Adipose tissue (tissue), 3 donors: ENCODE results near the gene NDUFS2. TPM values are rescaled to one million over a fixed set of nuclear protein-coding genes. Genes with fewer than 3 reads are reported as not detected.

Experiments used
- H3K27ac ChIP-seq: one replicate; pipeline ENCODE4 v1.5.1; 2013; ENCODE audit warnings: low read depth, low read length
- WGBS, 3 donors: extraction: QIAGEN DNeasy Blood & Tissue Kit; methylation state at CpG; one replicate each; pipeline ENCODE4 v1.1.7; 2013; 5-methylcytosine and 5-hydroxymethylcytosine counted together
- polyA plus RNA-seq, 3 donors: library from polyadenylated mRNA; stranded (reverse); fragments of 200-250 nt; gene quantifications; one replicate each; pipeline ENCODE4 v1.2.3, GENCODE V29; 2013
- donor health status: healthy with polysubstance abuse.
- donor health status: Bipolar disorder and iron deficiency.
- donor health status: healthy.

Gene NDUFS2
- polyA plus RNA-seq, 3 donors, result 68.4 to 163 (median 86.3) TPM

DNA sequence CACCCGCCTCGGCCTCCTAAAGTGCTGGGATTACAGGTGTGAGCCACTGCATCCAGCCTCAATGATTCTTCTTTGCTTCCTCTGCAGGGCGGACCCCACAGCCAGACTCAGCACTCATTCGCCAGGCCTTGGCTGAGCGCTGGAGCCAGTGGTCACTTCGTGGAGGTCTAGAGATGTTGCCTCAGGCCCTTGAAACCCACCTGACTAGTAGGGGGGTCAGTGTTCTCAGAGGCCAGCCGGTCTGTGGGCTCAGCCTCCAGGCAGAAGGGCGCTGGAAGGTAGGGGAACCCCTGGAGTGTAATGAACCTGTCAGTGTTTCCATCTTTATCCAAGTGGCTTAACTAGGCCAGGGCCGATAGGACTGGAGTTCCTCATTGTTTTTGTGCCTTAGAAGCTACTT, 33.3 kb upstream of the NDUFS2 start:
- H3K27ac ChIP-seq, result no peak overlapping the region
- WGBS, 3 donors, result 93 to 97% (median 94%) methylated on average over 9 of the region's 9 CpGs

DNA sequence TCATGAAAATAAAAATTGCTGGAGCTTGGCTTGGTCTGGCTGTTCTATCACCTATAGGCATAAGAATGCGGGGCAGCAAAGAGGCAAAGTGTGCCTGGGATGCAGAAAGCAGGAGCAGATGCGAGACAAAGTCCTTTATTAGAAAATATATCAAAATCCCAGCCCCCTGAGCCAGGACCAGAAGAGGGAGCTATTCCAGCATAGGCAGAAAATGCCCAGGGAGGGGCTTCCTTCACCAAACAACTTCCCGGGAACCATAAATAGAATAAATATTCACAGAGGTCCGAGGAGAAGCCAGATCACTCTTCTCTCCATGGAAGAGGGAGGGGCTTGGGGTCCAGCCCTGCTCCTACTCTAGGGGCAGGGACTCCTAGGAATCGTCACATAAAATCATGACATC, 31.0 kb upstream of the NDUFS2 start:
- WGBS, 3 donors, result 60 to 73% (median 64%) methylated on average over 5 of the region's 5 CpGs
- no peak overlapping the region for H3K27ac ChIP-seq

GRCh38 chr1:161171696-161172095, 30.5 kb upstream of the NDUFS2 start:
- 82 to 83% (median 83%) methylated on average over 12 of the region's 12 CpGs for WGBS, 3 donors
- H3K27ac ChIP-seq, result no peak overlapping the region

- H3K27ac ChIP-seq, result no peak overlapping the region
- WGBS, 3 donors, result 54 to 87% (median 82%) methylated on average over 1 of the region's 1 CpG
These were observed 29.8 kb upstream of the NDUFS2 start for GRCh38 chr1:161172349-161172748.

DNA sequence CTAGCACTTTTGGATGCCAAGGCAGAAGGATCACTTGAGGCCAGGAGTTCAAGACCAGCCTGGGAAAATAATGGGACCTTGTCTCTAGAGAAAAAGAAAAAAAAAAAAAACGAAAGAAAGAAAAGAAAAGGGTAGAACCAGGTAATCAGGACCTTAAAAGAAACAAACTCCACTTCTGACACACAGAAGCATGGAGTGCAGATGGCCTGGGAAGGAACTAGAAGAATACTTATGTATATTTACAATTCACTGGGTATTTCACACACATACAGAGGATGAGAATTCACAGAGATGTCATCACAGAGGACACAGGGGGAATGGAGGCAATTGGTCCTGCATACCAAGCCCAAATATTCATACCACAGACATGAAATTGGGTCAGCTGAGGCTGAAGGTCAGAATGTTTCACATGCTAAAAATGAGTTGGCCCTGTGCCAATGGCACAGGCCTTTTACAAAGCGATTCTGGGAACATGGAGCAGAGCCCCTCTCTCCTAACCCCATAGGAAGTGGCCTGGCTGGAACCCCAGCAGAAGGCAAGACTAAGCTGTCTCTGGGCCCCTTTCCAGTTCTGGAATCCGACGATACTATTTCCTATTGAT, 29.3 kb upstream of the NDUFS2 start:
- 21 to 51% (median 38%) methylated on average over 4 of the region's 4 CpGs for WGBS, 3 donors
- no peak overlapping the region for H3K27ac ChIP-seq

DNA sequence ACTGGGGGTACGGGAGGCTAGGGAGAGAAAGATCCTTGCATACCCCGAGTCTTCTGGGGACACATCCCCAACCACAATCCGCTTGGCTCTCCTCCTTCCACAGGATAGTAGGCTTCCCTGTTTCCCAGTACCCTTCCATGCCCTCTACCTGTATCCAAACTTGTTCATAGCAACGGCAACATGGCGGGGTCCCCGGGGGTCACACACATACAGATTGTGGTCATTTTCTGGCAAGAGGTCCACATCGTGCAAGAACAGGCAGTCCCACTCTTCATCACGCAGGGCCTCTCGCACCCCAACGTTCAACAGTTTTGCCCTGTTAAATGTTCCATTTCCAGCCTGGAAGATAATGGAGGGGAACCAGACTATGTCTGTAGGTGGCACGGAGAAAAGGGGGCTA, 28.5 kb upstream of the NDUFS2 start:
- WGBS, 3 donors, result 92 to 95% (median 93%) methylated on average over 11 of the region's 11 CpGs
- H3K27ac ChIP-seq, result no peak overlapping the region

DNA sequence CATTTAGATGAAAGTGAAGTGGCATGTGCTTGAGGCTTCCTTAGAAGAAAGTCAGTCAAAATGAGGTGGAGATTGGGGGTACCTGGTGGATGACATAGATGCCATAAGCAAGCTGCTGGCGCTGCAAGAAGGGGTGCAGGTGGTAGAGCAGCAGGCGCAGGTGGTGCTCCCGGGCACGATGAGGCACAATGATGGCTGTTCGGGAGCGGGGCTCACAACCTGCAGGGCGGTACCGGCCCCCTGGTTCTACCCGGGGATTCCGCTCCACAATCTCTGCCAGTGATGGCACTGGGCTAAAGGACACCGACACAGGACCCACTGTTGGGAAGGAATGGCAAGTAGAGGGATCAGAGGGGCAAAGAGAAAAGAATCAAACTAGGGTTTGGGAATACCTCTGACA, 27.3 kb upstream of the NDUFS2 start:
- WGBS, 3 donors, result 93 to 96% (median 96%) methylated on average over 11 of the region's 11 CpGs
- H3K27ac ChIP-seq, result no peak overlapping the region

DNA sequence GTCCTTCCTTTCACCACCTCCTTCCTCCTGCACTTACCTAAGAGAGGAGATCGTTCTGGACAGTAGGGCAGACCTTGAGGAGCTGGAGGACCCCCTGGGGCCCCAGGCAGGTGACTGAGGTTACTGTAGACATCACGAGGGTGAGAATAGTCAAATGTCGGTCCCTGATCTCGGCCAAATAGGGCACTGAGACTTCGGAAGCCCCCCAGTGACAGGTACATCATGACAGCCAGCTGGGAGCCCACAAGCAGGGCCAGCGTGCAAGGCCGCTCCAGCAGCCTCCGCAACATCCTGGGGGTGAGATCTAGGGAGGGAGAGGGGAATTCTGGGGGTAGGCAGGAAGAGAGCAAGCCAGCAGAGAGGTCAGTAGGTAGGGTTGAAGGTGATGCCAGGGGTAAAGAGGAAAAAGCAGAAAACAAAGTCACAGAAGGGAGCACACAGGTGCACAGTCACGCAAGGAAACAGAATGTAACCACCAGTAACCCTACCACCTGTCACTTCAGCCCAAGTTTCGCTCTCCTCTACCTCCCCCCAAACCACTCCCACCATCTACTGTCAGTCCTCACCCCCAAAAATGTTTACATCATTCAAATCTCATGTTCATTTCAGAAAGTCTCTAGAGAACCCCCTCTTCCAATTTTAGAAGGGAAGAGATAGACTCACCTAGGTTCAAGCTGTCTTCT, 26.3 kb upstream of the NDUFS2 start:
- H3K27ac ChIP-seq, result no peak overlapping the region
- 80 to 91% (median 89%) methylated on average over 10 of the region's 10 CpGs for WGBS, 3 donors

DNA sequence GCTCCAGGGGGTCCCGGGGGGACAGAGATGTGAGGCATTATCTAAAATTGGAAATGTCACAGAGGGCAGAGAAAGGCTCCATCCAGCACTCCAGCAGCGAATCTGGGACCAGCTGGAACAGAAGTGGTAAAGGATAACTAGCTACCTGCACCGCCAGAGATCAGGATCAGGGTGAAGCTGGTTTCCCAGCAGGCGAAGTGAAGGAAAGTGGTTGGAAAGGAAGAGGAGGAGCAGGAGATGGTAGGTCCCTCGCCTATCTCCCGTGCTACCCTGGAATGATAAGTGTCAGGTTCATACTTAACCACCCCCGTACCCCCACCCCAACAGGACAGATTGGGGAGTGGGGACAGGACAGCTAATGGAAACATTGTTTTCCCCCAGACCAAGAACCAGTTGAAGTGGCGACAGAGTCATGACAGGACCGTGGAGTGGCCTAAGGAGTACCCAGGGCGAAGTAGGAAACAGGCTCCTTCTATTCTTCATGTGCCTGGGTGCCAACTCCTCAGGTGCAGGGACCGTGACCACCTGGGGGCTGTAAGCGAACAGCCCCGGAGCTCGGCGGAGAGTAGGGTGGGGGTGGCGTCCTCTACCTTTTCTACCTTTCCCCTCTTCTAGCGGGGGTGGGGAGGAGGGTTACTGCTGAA, 25.6 kb upstream of the NDUFS2 start:
- no peak overlapping the region for H3K27ac ChIP-seq
- WGBS, 3 donors, result 10 to 18% (median 18%) methylated on average over 16 to 17 of the region's 17 CpGs

DNA sequence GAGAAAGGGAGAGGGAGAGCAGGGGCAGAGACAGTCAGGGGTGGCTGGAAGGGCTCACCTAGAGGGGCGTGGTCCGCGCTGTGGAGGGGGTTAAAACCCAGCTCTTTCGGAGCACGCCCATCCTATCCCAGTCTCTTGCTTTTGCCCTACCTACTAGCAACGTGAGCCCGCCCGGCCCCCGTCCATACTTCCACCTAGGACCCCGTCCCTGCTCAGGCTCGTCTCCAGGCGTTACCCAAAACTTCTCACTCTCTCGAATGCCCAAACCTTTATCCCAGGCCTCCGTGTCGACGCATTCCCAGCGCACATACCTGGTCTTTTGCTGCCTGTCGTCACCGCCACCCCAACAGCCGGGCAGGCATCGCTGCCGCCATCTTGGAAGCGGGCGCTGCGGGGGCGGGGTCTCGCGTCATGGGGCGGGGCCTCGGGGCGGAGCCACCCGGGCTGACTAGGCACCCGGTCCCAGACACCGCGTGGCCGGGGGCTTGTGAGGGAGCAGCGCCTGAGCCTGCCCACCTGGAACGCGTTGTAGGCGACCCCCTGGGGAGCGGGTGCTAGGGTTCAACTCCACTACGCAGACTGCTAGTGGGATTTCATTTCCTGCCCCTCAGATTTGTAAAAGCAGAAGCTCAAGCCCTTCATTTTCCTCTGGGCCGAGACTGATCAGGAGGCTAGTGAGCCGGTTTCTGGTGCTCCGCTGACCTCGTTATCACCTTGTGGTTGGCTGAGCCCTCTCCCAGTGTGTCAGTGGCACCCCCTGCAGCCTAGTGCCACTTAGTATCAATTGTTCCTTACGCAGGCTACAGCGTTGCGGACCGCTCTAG, 24.8 kb upstream of the NDUFS2 start, which contains the start of gene B4GALT3:
Gene B4GALT3, minus strand, starts transcription at position 396 of the 824 bp plus-strand sequence. CDS start 1,447 bp downstream, outside the sequence.
- H3K27ac ChIP-seq, result peak within 1 kb of the TSS; percentile 93
- 2 to 5% (median 5%) methylated on average over 50 of the region's 50 CpGs for WGBS, 3 donors

DNA sequence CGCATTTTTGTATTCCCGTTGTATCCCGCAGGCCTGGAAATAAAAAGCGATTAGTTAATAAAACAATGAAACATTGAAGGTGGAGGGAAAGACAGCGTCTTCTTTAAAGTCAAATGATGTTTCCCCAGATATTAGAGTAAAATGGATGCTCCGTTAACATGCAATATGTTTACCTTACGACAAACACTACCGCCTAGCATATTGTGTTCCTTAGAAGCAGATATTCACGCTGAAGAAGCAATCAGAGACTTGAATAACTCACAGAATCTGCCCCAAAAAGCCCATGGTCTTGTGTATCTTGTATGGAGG, 24.3 kb upstream of the NDUFS2 start:
- H3K27ac ChIP-seq, result no peak overlapping the region
- WGBS, 3 donors, result 35 to 72% (median 71%) methylated on average over 9 of the region's 9 CpGs

GRCh38 chr1:161179698-161180097, 22.5 kb upstream of the NDUFS2 start:
- WGBS, 3 donors, result 93 to 97% (median 96%) methylated on average over 3 of the region's 3 CpGs
- no peak overlapping the region for H3K27ac ChIP-seq

DNA sequence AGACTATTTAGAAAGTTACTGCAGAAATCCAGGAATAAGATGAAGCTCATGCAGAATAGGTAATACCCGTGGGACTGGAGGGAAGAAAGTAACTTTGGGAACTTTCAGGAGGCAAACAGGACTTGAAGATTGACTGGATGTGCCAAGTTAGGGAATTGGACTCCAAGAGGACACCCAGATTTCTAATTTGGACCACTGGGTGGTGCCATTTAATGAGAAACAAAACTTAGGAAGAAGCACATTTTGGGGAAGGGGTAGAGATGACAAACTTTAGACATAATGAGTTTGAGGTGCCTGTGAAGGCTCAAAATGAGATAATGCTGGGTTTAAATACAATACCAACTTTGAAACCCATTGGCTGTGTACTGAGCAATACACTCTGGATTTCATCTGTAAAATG, 21.5 kb upstream of the NDUFS2 start:
- 54 to 72% (median 56%) methylated on average over 1 of the region's 1 CpG for WGBS, 3 donors
- no peak overlapping the region for H3K27ac ChIP-seq

GRCh38 chr1:161182214-161182613, 20.0 kb upstream of the NDUFS2 start:
- WGBS, 3 donors, result 79 to 89% (median 84%) methylated on average over 1 of the region's 1 CpG

DNA sequence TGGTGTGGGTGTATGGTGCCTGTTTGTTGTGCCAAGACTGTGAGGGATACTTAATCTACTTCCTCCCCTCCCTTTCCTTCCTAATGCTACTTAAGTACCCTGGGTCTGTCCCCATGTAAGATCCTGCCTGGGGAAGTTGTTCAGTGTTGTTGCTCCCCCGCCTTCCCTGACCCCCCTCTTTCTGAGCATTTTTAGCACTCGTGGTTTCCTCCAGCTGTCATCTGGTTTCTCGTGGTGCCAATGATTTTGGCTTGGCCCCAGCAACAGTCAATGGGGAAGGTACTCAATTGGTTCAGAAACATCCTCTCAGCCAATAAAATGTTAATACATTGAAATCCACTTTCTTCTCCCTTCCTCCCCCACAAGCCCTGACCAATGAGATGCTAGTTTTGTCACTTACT, 16.9 kb upstream of the NDUFS2 start:
- WGBS, 3 donors, result 7 to 22% (median 14%) methylated on average over 3 of the region's 3 CpGs

More at GRCh38 chr1:161182214-161182613, 20.0 kb upstream of the NDUFS2 start:
- H3K27ac ChIP-seq, result no peak overlapping the region

DNA sequence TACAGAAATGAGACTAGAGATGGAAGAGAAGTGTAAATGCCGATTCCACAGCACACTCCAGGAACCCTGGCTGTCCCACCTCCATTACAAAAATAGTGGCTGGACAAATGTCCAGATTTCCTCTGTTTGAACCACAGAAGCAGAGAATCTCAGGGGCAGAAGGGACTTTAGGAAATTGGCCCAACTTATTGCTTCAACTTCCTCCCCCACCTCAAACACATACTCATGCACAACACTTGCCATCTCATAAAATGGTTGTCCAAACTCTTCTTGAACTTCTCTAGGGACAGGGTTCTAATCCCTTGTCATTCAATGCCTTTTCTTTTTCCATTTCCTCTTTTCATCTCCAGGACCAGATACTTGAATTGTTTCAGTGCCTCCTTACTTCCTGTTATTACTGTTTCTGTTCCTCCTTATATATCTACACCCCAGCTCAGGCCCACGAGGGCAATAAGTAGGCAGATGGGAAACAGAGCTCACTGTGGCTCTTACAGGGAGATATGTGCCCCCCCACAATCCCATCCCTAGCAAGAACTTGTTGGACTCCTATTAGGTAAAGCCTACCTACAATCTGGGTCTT, 16.3 kb upstream of the NDUFS2 start:
- H3K27ac ChIP-seq, result no peak overlapping the region
- 17 to 59% (median 28%) methylated on average over 2 of the region's 2 CpGs for WGBS, 3 donors

More for the DNA sequence above, 16.9 kb upstream of the NDUFS2 start:
- no peak overlapping the region for H3K27ac ChIP-seq

DNA sequence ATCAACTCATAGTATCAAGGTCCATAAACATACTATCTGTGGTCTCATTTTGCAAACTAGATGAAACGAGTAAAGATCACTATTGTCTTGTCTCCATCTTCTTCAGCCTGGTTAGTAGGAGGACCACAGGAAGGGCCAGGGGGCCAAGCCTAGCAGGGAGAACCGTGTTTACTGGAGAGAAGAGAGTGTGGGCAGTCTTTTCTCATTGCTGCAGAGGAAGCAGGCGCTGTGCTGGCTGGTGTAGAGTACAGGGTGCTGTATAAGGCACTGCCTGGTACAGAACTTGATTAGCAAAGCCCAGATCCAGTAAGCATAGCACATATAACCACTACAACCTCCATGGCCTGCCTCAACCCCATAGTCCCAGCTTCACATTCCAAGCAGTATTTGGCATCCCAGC, 14.9 kb upstream of the NDUFS2 start:
- 69 to 71% (median 69%) methylated on average over 3 of the region's 3 CpGs for WGBS, 3 donors

DNA sequence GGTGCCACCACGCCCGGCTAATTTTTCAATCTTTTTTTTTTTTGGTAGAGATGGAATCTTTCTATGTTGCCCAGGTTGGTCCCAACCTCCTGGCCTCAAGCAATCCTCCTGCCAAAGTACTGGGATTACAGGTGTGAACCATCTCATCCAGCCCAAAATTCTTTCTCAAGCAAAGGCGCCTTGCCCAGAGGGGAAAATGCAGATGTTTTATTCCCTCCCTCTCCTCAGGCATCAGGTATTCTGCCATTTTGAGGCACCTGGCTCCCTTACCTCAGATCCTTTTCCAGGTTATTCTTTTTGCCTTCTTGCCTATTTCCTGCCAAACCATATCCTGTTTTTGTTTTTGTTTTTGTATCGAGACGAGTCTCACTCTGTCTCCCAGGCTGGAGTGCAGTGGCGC, 13.8 kb upstream of the NDUFS2 start:
- H3K27ac ChIP-seq, result no peak overlapping the region
- 66 to 85% (median 74%) methylated on average over 6 of the region's 6 CpGs for WGBS, 3 donors

More for the DNA sequence above, 14.9 kb upstream of the NDUFS2 start:
- no peak overlapping the region for H3K27ac ChIP-seq

- WGBS, 3 donors, result 87 to 94% (median 88%) methylated on average over 5 of the region's 5 CpGs
- no peak overlapping the region for H3K27ac ChIP-seq
These were observed 13.1 kb upstream of the NDUFS2 start for GRCh38 chr1:161189036-161189435.
